Measurements from ENCODE around the gene AFTPH. TPM values are rescaled to one million over a fixed set of nuclear protein-coding genes. Genes with fewer than 3 reads are reported as not detected.
A peak's percentile ranks its signal among the peaks of the same experiment; 100 is the strongest.

The AFTPH gene
- total RNA-seq, 2 experiments from 2014 or later: 25.3 to 27.3 TPM

GRCh38 chr2:64599469-64599868 lies 75.3 kb downstream of the AFTPH start:
- DNase-seq: no peak

GRCh38 chr2:64601034-64601754 lies 77.1 kb downstream of the AFTPH start:
- Mint-ChIP-seq H3K4me3 (no peak overlapping the region), H3K4me1 (ENCODE audit: low read depth) (peaks cover 3% of the 10 kb centered on the region), H3K9me3 (peaks cover 6% of the 10 kb centered on the region), H3K27ac (no peak overlapping the region), H3K36me3 (ENCODE audit: low read depth) (no peaks in the 10 kb centered on the region), H3K27me3 (ENCODE audit: low read depth) (no peaks in the 10 kb centered on the region)
- intact Hi-C loops (cut with micrococcal nuclease): no loop called here
- CTCF ChIA-PET: interaction anchor here (0.8 to 1.2 kb wide), 2 partner anchors 8 to 268 kb away, joined by 3 to 6 read pairs; no protein-coding TSS in a partner anchor
- DNase-seq: no peak

More at GRCh38 chr2:64599469-64599868, 75.3 kb downstream of the AFTPH start:
- H3K27ac Mint-ChIP-seq: no peak overlapping the region
- peaks cover 8% of the 10 kb centered on the region for H3K4me1 Mint-ChIP-seq (ENCODE audit: low read depth)
- H3K9me3 Mint-ChIP-seq: peaks cover 5% of the 10 kb centered on the region
- intact Hi-C loops (cut with micrococcal nuclease): no loop called here
- H3K36me3 Mint-ChIP-seq (ENCODE audit: low read depth): no peaks in the 10 kb centered on the region
- CTCF ChIA-PET: interaction anchor here (1.0 to 2.0 kb wide), 2 partner anchors 9 to 232 kb away, joined by 3 to 5 read pairs; no protein-coding TSS in a partner anchor
- no peak overlapping the region for H3K4me3 Mint-ChIP-seq
- no peaks in the 10 kb centered on the region for H3K27me3 Mint-ChIP-seq (ENCODE audit: low read depth)

GRCh38 chr2:64601785-64602391 lies 77.8 kb downstream of the AFTPH start:
- intact Hi-C loops (cut with micrococcal nuclease): no loop called here

GRCh38 chr2:64602436-64602835 lies 78.3 kb downstream of the AFTPH start:
- Mint-ChIP-seq H3K4me3 (no peak overlapping the region), H3K27ac (no peak overlapping the region), H3K9me3 (peaks cover 6% of the 10 kb centered on the region), H3K27me3 (ENCODE audit: low read depth) (no peaks in the 10 kb centered on the region), H3K4me1 (ENCODE audit: low read depth) (peaks cover 15% of the 10 kb centered on the region), H3K36me3 (ENCODE audit: low read depth) (no peaks in the 10 kb centered on the region)
- CTCF ChIA-PET: no interaction called here
- intact Hi-C loops (cut with micrococcal nuclease): no loop called here
- DNase-seq: no peak

More at GRCh38 chr2:64601785-64602391, 77.8 kb downstream of the AFTPH start:
- Mint-ChIP-seq H3K9me3 (peaks cover 6% of the 10 kb centered on the region), H3K27ac (no peak overlapping the region), H3K27me3 (ENCODE audit: low read depth) (no peaks in the 10 kb centered on the region), H3K4me3 (no peak overlapping the region), H3K36me3 (ENCODE audit: low read depth) (no peaks in the 10 kb centered on the region), H3K4me1 (ENCODE audit: low read depth) (peaks cover 10% of the 10 kb centered on the region)
- CTCF ChIA-PET: interaction anchor here (1.2 kb wide), 1 partner anchor 269 kb away, joined by 3 read pairs; no protein-coding TSS in a partner anchor
- no peak for DNase-seq

- Mint-ChIP-seq H3K27me3 (ENCODE audit: low read depth) (no peaks in the 10 kb centered on the region), H3K27ac (no peak overlapping the region), H3K9me3 (peaks cover 6% of the 10 kb centered on the region), H3K36me3 (ENCODE audit: low read depth) (no peaks in the 10 kb centered on the region), H3K4me3 (no peak overlapping the region), H3K4me1 (ENCODE audit: low read depth) (peaks cover 24% of the 10 kb centered on the region)
- intact Hi-C loops (cut with micrococcal nuclease): no loop called here
- DNase-seq: no peak
- CTCF ChIA-PET: no interaction called here
These were observed 80.0 kb downstream of the AFTPH start for GRCh38 chr2:64604155-64604554.

- Mint-ChIP-seq H3K4me3 (no peak overlapping the region), H3K27ac (no peak overlapping the region), H3K36me3 (ENCODE audit: low read depth) (no peaks in the 10 kb centered on the region), H3K9me3 (peaks cover 6% of the 10 kb centered on the region), H3K27me3 (ENCODE audit: low read depth) (no peaks in the 10 kb centered on the region), H3K4me1 (ENCODE audit: low read depth) (peaks cover 24% of the 10 kb centered on the region)
- no peak for DNase-seq
- intact Hi-C loops (cut with micrococcal nuclease): no loop called here
- CTCF ChIA-PET: interaction anchor here (0.7 to 1.5 kb wide), 7 partner anchors 10 to 268 kb away, joined by 3 to 4 read pairs (median 3); no protein-coding TSS in a partner anchor
These were observed 80.9 kb downstream of the AFTPH start for GRCh38 chr2:64605026-64605471.

- no peak for DNase-seq
- peaks cover 6% of the 10 kb centered on the region for H3K9me3 Mint-ChIP-seq
- no peak overlapping the region for H3K4me3 Mint-ChIP-seq
- no peaks in the 10 kb centered on the region for H3K27me3 Mint-ChIP-seq (ENCODE audit: low read depth)
- CTCF ChIA-PET: interaction anchor here (0.6 to 2.1 kb wide), 10 partner anchors 9 to 228 kb away, joined by 3 to 19 read pairs (median 4); partner anchors contain the start of gene AFTPH
- peak overlapping the region; percentile 62 for H3K27ac Mint-ChIP-seq
- H3K4me1 Mint-ChIP-seq (ENCODE audit: low read depth): peaks cover 24% of the 10 kb centered on the region
- no peaks in the 10 kb centered on the region for H3K36me3 Mint-ChIP-seq (ENCODE audit: low read depth)
- intact Hi-C loops (cut with micrococcal nuclease): loop anchor here (2.0 kb wide), 3 partner anchors 39 to 451 kb away; partner anchors contain the start of gene CEP68
These were observed 81.9 kb downstream of the AFTPH start for GRCh38 chr2:64605991-64606478.

GRCh38 chr2:64606479-64607363 lies 82.6 kb downstream of the AFTPH start:
- peak overlapping the region; percentile 62 for H3K27ac Mint-ChIP-seq
- CTCF ChIA-PET: interaction anchor here (0.6 to 2.1 kb wide), 13 partner anchors 9 to 262 kb away, joined by 3 to 19 read pairs (median 4); partner anchors contain the start of gene AFTPH
- peaks cover 24% of the 10 kb centered on the region for H3K4me1 Mint-ChIP-seq (ENCODE audit: low read depth)
- DNase-seq: peak; percentile 94
- H3K27me3 Mint-ChIP-seq (ENCODE audit: low read depth): no peaks in the 10 kb centered on the region
- peaks cover 6% of the 10 kb centered on the region for H3K9me3 Mint-ChIP-seq
- intact Hi-C loops (cut with micrococcal nuclease): loop anchor here (1.0 to 2.0 kb wide), 6 partner anchors 38 to 450 kb away; partner anchors contain the start of genes AFTPH and CEP68
- no peaks in the 10 kb centered on the region for H3K36me3 Mint-ChIP-seq (ENCODE audit: low read depth)
- no peak overlapping the region for H3K4me3 Mint-ChIP-seq

- peaks cover 6% of the 10 kb centered on the region for H3K9me3 Mint-ChIP-seq
- CTCF ChIA-PET: interaction anchor here (0.6 to 2.1 kb wide), 16 partner anchors 9 to 280 kb away, joined by 3 to 19 read pairs (median 4); partner anchors contain the start of genes AFTPH and SERTAD2
- DNase-seq: no peak
- intact Hi-C loops (cut with micrococcal nuclease): loop anchor here (1.0 to 2.0 kb wide), 6 partner anchors 37 to 449 kb away; partner anchors contain the start of genes AFTPH and CEP68
- H3K4me3 Mint-ChIP-seq: no peak overlapping the region
- no peaks in the 10 kb centered on the region for H3K36me3 Mint-ChIP-seq (ENCODE audit: low read depth)
- no peak overlapping the region for H3K27ac Mint-ChIP-seq
- H3K4me1 Mint-ChIP-seq (ENCODE audit: low read depth): peaks cover 24% of the 10 kb centered on the region
- no peaks in the 10 kb centered on the region for H3K27me3 Mint-ChIP-seq (ENCODE audit: low read depth)
These were observed 83.5 kb downstream of the AFTPH start for GRCh38 chr2:64607381-64608304.

GRCh38 chr2:64608867-64609226 lies 84.7 kb downstream of the AFTPH start:
- Mint-ChIP-seq H3K4me1 (ENCODE audit: low read depth) (peaks cover 24% of the 10 kb centered on the region), H3K27ac (peak overlapping the region; percentile 47), H3K27me3 (ENCODE audit: low read depth) (no peaks in the 10 kb centered on the region), H3K4me3 (peak overlapping the region; percentile 68), H3K9me3 (peaks cover 6% of the 10 kb centered on the region), H3K36me3 (ENCODE audit: low read depth) (no peaks in the 10 kb centered on the region)
- DNase-seq: no peak
- intact Hi-C loops (cut with micrococcal nuclease): loop anchor here (1.0 kb wide), 2 partner anchors 256 to 264 kb away; no protein-coding TSS in a partner anchor
- CTCF ChIA-PET: interaction anchor here (0.7 to 2.1 kb wide), 13 partner anchors 8 to 281 kb away, joined by 3 to 8 read pairs (median 5); partner anchors contain the start of gene SERTAD2
